Jurkat, Clone E6-1 (cell line): ENCODE measurements around the gene ARHGAP21.
"Not testable (repeated sequence)": the region's sequence is repeated elsewhere in the genome, so short reads cannot be mapped to it uniquely, and the experiment has no call there.

Experiments used
- DNase-seq: peaks from one replicate; pipeline ENCODE4 v3.0.0-alpha.2; 2011; ENCODE audit warnings: low read depth, low spot score
- H3K4me3 ChIP-seq: 2 replicates; pipeline ENCODE4 v1.5.1; 2011; ENCODE audit warnings: mild to moderate bottlenecking, low read length, control low read depth, moderate library complexity

Gene ARHGAP21

GRCh38 chr10:24651923-24652322, 71.8 kb downstream of the ARHGAP21 start:
- H3K4me3 ChIP-seq: no peak overlapping the region
- no peak for DNase-seq

DNA sequence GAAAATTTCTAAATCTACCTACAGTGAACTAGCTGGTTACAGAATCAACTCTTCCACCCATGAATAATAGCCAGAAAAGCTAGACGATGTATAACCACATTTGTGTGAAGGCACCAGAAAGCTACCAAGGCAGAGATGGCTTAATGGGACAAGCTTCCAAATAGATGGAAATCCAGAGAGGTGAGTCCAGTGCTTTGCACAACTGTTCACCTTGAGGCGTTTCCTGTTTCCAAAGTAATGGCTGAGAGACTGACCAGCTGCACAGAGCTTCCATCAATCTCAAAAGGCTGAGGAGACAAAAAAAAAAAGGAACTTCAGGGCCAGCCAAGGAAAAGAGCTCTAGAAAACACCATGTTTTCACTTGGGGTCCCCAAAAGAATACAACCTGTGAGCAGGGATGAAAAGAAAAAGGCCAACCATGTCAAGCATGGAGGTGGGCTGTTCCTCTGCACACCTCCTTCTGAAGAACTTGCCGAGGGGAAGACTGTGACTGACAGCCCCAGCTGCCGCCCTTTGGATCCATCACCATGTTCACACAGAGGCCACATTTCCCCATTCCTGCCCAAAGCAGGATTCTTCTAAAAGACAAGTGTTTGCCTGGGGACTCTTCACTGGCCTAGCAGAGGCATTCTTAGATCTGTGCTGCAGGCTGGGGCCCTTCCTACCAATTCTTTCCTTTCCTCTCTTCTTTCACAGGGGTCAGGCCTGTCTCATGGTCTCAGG, 72.9 kb downstream of the ARHGAP21 start:
- H3K4me3 ChIP-seq: no peak overlapping the region

GRCh38 chr10:24645784-24646183, 77.9 kb downstream of the ARHGAP21 start:
- peak; percentile 70 for DNase-seq

More for the DNA sequence above, 72.9 kb downstream of the ARHGAP21 start:
- DNase-seq: no peak

GRCh38 chr10:24645022-24645421, 78.7 kb downstream of the ARHGAP21 start:
- no peak for DNase-seq
- H3K4me3 ChIP-seq: no peak overlapping the region

More at GRCh38 chr10:24645784-24646183, 77.9 kb downstream of the ARHGAP21 start:
- no peak overlapping the region for H3K4me3 ChIP-seq

GRCh38 chr10:24643679-24644209, 79.9 kb downstream of the ARHGAP21 start:
- H3K4me3 ChIP-seq: no peak overlapping the region
- no peak for DNase-seq

- no peak overlapping the region for H3K4me3 ChIP-seq
- DNase-seq: peak; percentile 61
These were observed 80.6 kb downstream of the ARHGAP21 start for GRCh38 chr10:24642921-24643678.

- H3K4me3 ChIP-seq: no peak overlapping the region
- no peak for DNase-seq
These were observed 84.6 kb downstream of the ARHGAP21 start for GRCh38 chr10:24639124-24639523.

DNA sequence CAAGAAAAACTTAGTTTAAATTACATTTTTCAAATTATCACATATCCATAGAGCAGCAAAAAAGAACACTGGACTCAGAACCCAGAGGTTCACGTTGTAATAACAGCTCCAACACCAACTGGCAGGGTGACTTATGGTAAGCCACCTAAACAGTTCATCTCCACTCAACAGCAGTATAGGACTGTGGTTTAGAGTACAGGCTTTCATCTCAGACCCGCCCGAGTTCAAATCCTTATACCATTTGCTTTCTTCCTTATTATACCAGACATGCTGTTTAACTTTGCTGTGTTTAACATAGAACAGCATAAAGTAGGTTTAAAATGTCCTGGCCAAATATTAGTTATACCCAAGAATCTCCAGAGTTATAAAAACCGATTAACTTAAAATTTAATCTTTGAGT, 97.9 kb downstream of the ARHGAP21 start:
- DNase-seq: peak; percentile 19
- no peak overlapping the region for H3K4me3 ChIP-seq

DNA sequence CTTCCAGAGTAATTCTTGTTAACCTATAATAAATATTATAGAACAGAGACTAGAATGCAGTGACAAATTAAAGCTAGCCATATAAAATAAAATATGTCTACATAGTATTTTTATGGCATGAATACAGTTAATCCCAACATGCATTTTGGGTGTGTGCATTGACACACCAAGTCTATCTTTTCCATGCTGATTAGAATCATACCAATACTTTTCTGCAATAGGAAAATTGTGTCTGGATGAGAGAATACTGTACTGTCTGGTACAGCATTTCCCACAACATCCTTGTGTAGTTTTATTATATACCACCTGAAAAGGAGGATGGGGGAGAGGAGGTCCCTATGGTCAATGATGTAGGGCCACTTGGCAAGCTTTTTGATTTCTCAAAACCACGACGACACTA, 100.3 kb downstream of the ARHGAP21 start:
- no peak for DNase-seq
- no peak overlapping the region for H3K4me3 ChIP-seq

- no peak overlapping the region; the same call in 1 of the 2 replicates for H3K4me3 ChIP-seq
- peak; percentile 68 for DNase-seq
These were observed 100.8 kb downstream of the ARHGAP21 start for GRCh38 chr10:24622781-24623301.

GRCh38 chr10:24621035-24621795, 102.5 kb downstream of the ARHGAP21 start:
- not testable (repeated sequence) for DNase-seq, H3K4me3 ChIP-seq

DNA sequence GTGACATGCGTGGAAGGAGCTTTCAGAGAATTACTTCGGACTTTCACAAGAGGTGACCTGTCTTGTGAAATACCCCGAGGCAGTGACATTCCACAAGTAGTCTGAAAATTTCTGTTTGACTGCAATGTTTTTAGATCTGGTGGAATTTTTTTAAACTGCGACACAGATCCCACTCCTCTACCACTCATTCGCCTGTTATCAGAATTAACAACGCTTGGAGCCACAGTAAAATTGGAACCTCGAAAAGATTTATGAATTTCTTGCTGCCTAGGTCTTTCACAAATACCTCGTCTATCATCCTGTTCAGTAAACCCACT, 103.7 kb downstream of the ARHGAP21 start:
- H3K4me3 ChIP-seq, DNase-seq: not testable (repeated sequence)

DNA sequence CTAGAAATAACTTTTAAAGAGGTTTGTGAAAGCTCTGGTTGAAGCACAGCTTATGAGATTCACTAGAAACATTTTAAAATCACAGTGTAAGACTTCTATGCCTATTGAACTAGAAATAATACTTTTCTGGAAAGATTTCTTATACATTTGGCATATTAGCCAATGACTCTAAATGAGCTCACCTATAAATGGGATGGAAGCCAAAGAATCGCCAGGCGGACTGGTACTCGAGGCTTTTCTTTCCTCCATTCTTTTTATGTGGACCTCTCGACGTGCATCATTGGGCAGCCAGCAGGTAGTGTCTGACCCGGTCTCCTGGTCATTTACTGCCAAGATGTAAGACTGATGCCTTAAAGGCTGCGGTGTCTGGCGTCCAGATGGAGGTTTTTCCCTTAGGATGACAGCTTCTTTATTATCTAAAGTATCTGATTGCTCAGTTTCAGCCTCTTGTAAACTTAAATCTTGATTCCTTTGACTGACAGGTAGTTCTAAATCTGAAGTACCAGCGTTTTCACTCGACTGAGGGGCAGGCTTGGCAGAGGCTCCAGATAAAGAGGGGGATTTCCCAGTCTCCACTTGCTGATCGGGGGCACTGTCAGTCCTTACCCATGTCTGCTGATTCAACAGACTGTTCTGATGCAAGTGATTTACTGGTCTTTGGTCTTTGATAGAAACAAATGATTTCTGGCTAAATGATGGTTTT, 104.2 kb downstream of the ARHGAP21 start:
- H3K4me3 ChIP-seq, DNase-seq: not testable (repeated sequence)

- no peak overlapping the region for H3K4me3 ChIP-seq
- no peak for DNase-seq
These were observed 105.3 kb downstream of the ARHGAP21 start for GRCh38 chr10:24618401-24618800.

DNA sequence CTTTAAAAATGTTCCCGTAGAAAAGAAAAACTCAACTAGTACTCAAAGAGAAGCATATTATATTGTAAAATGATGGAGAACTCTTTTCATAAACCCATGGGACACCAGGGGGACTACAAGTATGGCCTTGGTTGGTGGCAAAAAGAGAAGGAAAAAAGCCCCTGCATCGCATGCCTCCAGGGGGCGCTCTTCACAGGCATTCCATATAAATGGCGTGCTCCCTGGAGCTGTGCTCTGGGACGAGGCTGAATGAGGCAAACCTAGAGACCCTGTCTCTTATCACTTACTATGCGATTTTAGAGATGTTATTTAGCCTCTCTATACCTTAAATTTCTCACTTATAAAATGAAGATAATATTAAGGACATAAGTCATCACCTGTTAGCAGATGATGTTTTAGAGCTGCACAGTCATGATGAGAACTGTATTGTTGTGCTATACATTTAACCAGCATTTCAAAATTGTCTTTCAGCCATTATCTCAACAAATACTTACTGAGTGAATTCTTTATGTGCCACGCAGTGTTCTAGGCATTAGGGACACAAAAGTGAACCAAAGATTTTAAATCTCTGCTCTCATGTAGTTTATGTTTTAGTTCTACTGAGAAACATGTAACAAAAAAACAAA, 105.8 kb downstream of the ARHGAP21 start:
- no peak overlapping the region for H3K4me3 ChIP-seq
- DNase-seq: peak; percentile 51

DNA sequence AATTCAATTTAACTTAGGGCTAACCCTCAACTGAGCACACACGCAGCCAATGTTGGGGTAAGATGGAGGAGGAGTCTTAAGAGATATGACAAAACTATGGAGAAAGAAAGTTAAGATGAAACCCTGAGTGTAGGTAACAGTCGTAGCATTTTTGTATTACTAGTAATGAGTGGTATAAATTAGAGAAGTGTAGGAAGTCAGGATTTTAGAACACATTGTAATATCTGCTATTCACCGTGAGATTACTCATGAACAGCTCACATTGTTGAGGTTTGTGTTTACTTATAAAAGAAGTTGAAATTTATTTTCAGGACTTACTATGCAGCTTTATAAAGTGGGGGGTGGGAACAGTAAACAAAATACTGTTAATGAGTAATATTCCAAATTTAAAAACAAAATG, 107.2 kb downstream of the ARHGAP21 start:
- no peak for DNase-seq
- H3K4me3 ChIP-seq: no peak overlapping the region

DNA sequence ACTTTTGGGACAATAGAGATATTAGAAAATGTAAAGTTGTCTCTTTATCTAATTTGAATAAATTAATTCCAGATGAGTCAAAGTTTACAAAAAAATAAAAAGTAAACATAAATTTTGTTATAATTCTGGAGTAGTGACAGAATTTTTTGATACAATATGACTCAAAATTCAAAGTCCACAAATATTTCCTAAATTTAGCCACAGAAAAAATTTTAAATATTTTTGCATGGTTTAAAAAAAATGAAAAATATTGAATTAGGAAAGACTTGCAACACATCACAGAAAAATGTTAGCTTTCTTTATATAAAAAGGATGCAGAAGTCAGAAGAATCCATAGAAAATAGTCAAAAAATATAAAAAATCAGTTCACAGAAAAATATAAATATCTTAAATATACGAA, 117.7 kb downstream of the ARHGAP21 start:
- no peak for DNase-seq
- H3K4me3 ChIP-seq: no peak overlapping the region

DNA sequence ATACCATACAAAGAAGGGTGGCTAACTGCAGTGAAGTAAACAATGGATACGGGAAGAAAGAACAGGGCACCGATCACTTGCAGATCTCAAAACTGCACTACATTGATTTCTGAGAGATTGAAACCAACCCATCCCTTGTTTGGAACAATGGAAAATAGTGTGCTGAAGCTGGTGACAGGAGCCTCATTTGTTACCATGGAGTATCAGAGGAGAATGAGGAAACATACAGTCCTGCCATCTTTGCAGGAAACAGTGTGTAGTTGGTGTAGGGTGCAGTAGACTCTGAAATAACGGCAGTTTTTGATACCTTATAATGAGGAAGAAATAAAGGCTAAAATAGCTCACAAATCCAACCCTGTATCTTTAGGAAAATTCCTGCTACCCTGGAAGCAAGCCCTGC, 118.5 kb downstream of the ARHGAP21 start:
- no peak overlapping the region for H3K4me3 ChIP-seq
- DNase-seq: no peak
